Stimulated activated CD8-positive, alpha-beta memory T cell treated with anti-CD3 and anti-CD28 coated beads, Interleukin-15, amount 100 ng/mL, for 4 hours (primary cell): ENCODE measurements around the gene ZFAND3.
A peak's percentile ranks its signal among the peaks of the same experiment; 100 is the strongest.

Source experiments
- DNase-seq, 2 donors: peaks; one replicate each; pipeline ENCODE4 v3.0.0-alpha.2; 2020; ENCODE audit warnings: low read depth in 2 of 2

ZFAND3 gene

GRCh38 chr6:38004908-38005307 is 185.4 kb downstream of the ZFAND3 start:
- DNase-seq, result no peak

- no peak for DNase-seq
Observed at GRCh38 chr6:38011937-38012336, 192.4 kb downstream of the ZFAND3 start.

GRCh38 chr6:38012573-38012972 is 193.0 kb downstream of the ZFAND3 start:
- peak in 1 of 2 donors; percentile 1 for DNase-seq

- no peak for DNase-seq
Observed at GRCh38 chr6:38015341-38015740, 195.8 kb downstream of the ZFAND3 start.

- no peak for DNase-seq
Observed at GRCh38 chr6:38016824-38017223, 197.3 kb downstream of the ZFAND3 start.

GRCh38 chr6:38018755-38019165 is 199.2 kb downstream of the ZFAND3 start:
- DNase-seq, result no peak

- no peak for DNase-seq
Observed at GRCh38 chr6:38020593-38020992, 201.1 kb downstream of the ZFAND3 start.

GRCh38 chr6:38021029-38021428 is 201.5 kb downstream of the ZFAND3 start:
- no peak for DNase-seq

- no peak for DNase-seq
Observed at GRCh38 chr6:38021571-38021970, 202.0 kb downstream of the ZFAND3 start.

- DNase-seq, result no peak
Observed at GRCh38 chr6:38022688-38023087, 203.2 kb downstream of the ZFAND3 start.

- DNase-seq, result no peak
Observed at GRCh38 chr6:38024908-38025307, 205.4 kb downstream of the ZFAND3 start.

GRCh38 chr6:38025451-38025850 is 205.9 kb downstream of the ZFAND3 start:
- DNase-seq, result no peak

GRCh38 chr6:38027685-38028373 is 208.3 kb downstream of the ZFAND3 start:
- no peak for DNase-seq

GRCh38 chr6:38030380-38030779 is 210.9 kb downstream of the ZFAND3 start:
- DNase-seq, result no peak

- no peak for DNase-seq
Observed at GRCh38 chr6:38032797-38033196, 213.3 kb downstream of the ZFAND3 start.

- DNase-seq, result no peak
Observed at GRCh38 chr6:38033442-38033982, 214.0 kb downstream of the ZFAND3 start.

GRCh38 chr6:38034274-38034914 is 214.9 kb downstream of the ZFAND3 start:
- no peak for DNase-seq

- DNase-seq, result no peak
Observed at GRCh38 chr6:38035478-38035877, 216.0 kb downstream of the ZFAND3 start.

- DNase-seq, result no peak
Observed at GRCh38 chr6:38039502-38039901, 220.0 kb downstream of the ZFAND3 start.

- DNase-seq, result no peak
Observed at GRCh38 chr6:38040254-38040653, 220.7 kb downstream of the ZFAND3 start.

- DNase-seq, result no peak
Observed at GRCh38 chr6:38043259-38043753, 223.8 kb downstream of the ZFAND3 start.

- no peak for DNase-seq
Observed at GRCh38 chr6:38045701-38046305, 226.3 kb downstream of the ZFAND3 start.

- DNase-seq, result no peak
Observed at GRCh38 chr6:38047562-38047961, 228.0 kb downstream of the ZFAND3 start.
